Measurements from ENCODE around the gene POU2F1.

GRCh38 chr1:167186771-167187170 lies 33.9 kb upstream of the POU2F1 start:
- TF ChIP-seq CTCF (IDR thresholded peaks at IDR 0.05), result no peak
- no peak for TF ChIP-seq EZH2 (IDR thresholded peaks at IDR 0.05; ENCODE audit: borderline replicate concordance, insufficient read depth, low read depth, low read length, poor library complexity, severe bottlenecking)
